AG04450 (cell line): ENCODE data around the gene LARGE1. TPM values are rescaled to one million over a fixed set of nuclear protein-coding genes. Genes with fewer than 3 reads are reported as not detected.

Experiments used
- CTCF ChIA-PET: fragments of 300-600, 350-600 bp; formaldehyde crosslinking; extraction: SDS; loops from one replicate; lab custom pipeline; 2022; ENCODE audit warnings: antibody characterized with exemption, inconsistent platforms; lab: Charles Lee
- POLR2A ChIA-PET: fragments of 350-600 bp; formaldehyde crosslinking; extraction: SDS; loops from one replicate; lab custom pipeline; 2021; ENCODE audit warnings: antibody characterized with exemption, inconsistent platforms; lab: Yijun Ruan, JAX
- DNase-seq: peaks from one replicate; pipeline ENCODE4 v3.0.0-alpha.2; 2011; ENCODE audit warnings: low read depth, low spot score
- H3K27ac ChIP-seq: one replicate; pipeline ENCODE4 v1.5.1; 2012; ENCODE audit warnings: low read depth, low read length, control low read depth
- H3K27me3 ChIP-seq: one replicate; pipeline ENCODE4 v1.6.0; 2012; ENCODE audit warnings: low read length; ENCODE audit not compliant: control insufficient read depth, insufficient read depth
- H3K4me3 ChIP-seq: 2 replicates; pipeline ENCODE4 v1.5.1; 2011; ENCODE audit warnings: mild to moderate bottlenecking, low read depth, low read length, control low read depth
- H3K9me3 ChIP-seq: 2 replicates; pipeline ENCODE4 v1.5.1; 2012; ENCODE audit warnings: low read length; ENCODE audit not compliant: control insufficient read depth, insufficient read depth
- polyA plus RNA-seq: library from polyadenylated mRNA; depleted of rRNA; stranded (reverse); fragments of >200 nt; gene quantifications from 2 replicates; pipeline ENCODE4 v1.2.3, GENCODE V29; 2011
- TF ChIP-seq, protein P1 (sequence below): IDR thresholded peaks from 2 replicates; pipeline ENCODE4 v1.5.1; 2011; ENCODE audit warnings: low read depth, low read length, control low read depth, inconsistent platforms

Gene LARGE1
- polyA plus RNA-seq, 1 experiment = 8.4 TPM

DNA sequence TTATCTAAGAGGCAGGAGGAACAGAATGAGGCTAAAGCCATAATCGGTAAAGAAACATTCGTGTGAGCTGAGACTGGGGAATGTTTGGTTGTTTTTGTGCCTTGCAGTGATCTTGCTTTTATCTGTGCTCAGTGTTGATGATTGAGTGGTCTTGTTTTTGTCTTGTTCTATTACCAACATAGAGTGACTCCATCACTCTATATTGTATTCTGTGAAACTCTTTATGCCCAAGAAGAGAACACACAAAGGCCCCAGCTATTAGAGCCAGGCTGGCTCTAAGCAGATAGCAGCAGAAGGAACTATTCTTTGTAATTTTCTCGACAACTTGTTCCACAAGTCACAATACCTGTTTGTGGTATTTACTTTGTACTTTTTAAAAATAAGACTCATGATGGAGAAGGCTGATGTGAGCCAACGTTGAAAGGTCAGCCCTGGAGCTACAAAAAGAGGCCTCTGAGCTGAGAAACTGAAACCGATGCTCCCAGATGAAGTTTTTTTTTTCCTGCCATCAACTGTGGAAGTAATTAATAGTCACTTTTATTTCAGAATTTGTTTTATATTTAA is 68.4 kb downstream of the LARGE1 start:
- H3K27me3 ChIP-seq = no peaks in the 10 kb centered on the region
- H3K27ac ChIP-seq = no peak overlapping the region
- no peak for DNase-seq
- TF ChIP-seq, protein P1, sequence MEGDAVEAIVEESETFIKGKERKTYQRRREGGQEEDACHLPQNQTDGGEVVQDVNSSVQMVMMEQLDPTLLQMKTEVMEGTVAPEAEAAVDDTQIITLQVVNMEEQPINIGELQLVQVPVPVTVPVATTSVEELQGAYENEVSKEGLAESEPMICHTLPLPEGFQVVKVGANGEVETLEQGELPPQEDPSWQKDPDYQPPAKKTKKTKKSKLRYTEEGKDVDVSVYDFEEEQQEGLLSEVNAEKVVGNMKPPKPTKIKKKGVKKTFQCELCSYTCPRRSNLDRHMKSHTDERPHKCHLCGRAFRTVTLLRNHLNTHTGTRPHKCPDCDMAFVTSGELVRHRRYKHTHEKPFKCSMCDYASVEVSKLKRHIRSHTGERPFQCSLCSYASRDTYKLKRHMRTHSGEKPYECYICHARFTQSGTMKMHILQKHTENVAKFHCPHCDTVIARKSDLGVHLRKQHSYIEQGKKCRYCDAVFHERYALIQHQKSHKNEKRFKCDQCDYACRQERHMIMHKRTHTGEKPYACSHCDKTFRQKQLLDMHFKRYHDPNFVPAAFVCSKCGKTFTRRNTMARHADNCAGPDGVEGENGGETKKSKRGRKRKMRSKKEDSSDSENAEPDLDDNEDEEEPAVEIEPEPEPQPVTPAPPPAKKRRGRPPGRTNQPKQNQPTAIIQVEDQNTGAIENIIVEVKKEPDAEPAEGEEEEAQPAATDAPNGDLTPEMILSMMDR = no peak
- no peak overlapping the region for H3K4me3 ChIP-seq
- ChIA-PET POLR2A (no interaction called here), CTCF (interaction anchor here (1.0 to 2.1 kb wide), 3 partner anchors 67 to 550 kb away, joined by 4 to 8 read pairs (median 5); no protein-coding TSS in a partner anchor)
- H3K9me3 ChIP-seq = no peaks in the 10 kb centered on the region; the same call in 1 of the 2 replicates

DNA sequence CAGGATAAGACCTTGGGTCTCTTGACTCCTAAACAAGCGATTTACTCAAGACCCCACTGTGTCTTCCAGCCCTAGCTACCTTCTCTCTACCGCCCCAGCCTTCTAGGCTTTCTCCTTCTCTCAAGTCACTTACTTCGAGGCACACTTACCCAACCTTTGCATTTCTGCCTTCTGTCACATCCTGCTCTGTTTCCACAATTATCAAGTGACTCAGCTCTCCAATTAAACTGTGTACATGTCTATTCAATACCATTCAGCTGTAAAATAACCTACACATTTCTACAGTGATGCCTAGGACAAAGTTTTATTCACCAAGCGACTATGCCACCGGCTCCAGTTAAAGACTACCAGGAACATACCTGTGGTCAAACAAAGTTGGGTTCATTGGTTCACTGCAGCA is 69.0 kb downstream of the LARGE1 start:
- H3K4me3 ChIP-seq = no peak overlapping the region
- no peaks in the 10 kb centered on the region for H3K27me3 ChIP-seq
- no peak overlapping the region for H3K27ac ChIP-seq
- DNase-seq = no peak
- TF ChIP-seq, protein P1 = no peak
- POLR2A ChIA-PET = no interaction called here
- no peaks in the 10 kb centered on the region; the same call in 1 of the 2 replicates for H3K9me3 ChIP-seq
- CTCF ChIA-PET = interaction anchor here (1.2 to 2.1 kb wide), 2 partner anchors 67 to 72 kb away, joined by 4 to 5 read pairs; no protein-coding TSS in a partner anchor

DNA sequence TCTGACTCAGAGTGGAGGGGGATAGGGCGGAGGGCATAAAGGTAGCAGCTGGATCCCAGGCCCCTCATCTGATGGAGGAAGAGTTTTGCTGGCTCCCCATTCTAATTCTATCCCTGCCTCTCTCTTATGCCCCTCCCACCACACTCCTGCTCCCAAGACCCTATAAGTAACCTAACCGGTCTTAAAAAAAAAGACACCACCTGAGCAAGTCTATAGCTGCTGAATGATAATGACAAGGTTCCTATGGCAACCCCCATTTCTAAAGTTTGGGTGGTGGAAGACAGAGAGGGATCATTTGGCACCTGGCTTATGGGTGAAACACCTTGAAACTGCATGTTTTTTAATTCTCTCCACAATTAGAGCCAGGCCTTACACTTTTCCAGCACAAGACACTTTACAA is 69.6 kb downstream of the LARGE1 start:
- Histone ChIP-seq H3K27me3 (no peaks in the 10 kb centered on the region), H3K27ac (no peak overlapping the region), H3K4me3 (no peak overlapping the region), H3K9me3 (no peaks in the 10 kb centered on the region; the same call in 1 of the 2 replicates)
- ChIA-PET CTCF (interaction anchor here (1.2 to 2.1 kb wide), 2 partner anchors 68 to 72 kb away, joined by 4 to 5 read pairs; no protein-coding TSS in a partner anchor), POLR2A (no interaction called here)
- no peak for DNase-seq
- TF ChIP-seq, protein P1 = no peak

DNA sequence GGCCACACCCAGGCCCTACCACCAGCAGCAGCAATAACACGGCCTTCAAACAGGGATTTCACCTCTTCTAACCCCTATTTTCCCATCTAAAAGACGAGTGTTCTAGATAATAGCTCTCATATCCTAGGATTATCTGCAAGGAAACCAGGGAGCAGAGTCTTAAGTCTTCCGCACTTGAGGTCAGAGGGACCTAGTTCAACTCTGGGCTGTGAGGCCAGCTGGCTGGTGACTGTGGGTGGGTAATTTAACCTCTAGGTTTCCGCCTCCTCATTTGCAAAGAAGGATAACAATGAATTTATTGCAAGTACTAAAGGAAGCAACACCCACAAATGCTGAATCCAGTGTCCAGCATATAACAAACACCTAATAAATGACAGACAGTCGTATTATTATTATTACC is 70.1 kb downstream of the LARGE1 start:
- H3K27ac ChIP-seq = no peak overlapping the region
- no peak overlapping the region for H3K4me3 ChIP-seq
- H3K27me3 ChIP-seq = no peaks in the 10 kb centered on the region
- TF ChIP-seq, protein P1 = no peak
- no peaks in the 10 kb centered on the region; the same call in 1 of the 2 replicates for H3K9me3 ChIP-seq
- ChIA-PET CTCF (interaction anchor here (2.1 kb wide), 1 partner anchor 73 kb away, joined by 5 read pairs; no protein-coding TSS in a partner anchor), POLR2A (no interaction called here)
- DNase-seq = no peak

DNA sequence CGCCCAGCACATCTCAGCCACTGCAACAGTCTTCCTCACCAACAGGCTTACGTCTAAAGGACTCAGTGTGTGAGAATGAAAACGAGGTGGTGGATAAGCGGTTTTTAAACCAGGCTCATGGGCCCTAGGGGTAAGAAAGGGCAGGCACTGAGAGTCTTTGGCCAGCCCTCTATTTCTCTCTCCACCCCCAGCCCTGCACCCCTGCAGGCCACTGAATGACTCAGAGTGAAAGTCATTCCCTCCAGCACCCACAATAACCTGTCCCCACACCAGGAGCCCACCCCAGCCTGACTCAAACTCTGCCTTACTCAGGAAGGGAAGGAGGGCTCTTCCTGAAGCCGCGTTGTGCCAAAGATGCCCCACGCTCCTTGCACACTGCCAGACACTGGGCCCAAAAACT is 72.0 kb downstream of the LARGE1 start:
- no peak overlapping the region for H3K4me3 ChIP-seq
- no peak for DNase-seq
- ChIA-PET CTCF (no interaction called here), POLR2A (no interaction called here)
- TF ChIP-seq, protein P1 = no peak
- no peak overlapping the region for H3K27ac ChIP-seq
- no peaks in the 10 kb centered on the region for H3K27me3 ChIP-seq
- H3K9me3 ChIP-seq = no peaks in the 10 kb centered on the region
